Panc1 (cell line): ENCODE results near the gene POU3F2. TPM values are rescaled to one million over a fixed set of nuclear protein-coding genes. Genes with fewer than 3 reads are reported as not detected.

Source experiments
- ATAC-seq: fragments of 200-7000 bp; cut with Tn5 transposase; 2 replicates; pipeline ENCODE4 v1.9.1; 2020; ENCODE audit warnings: mild to moderate bottlenecking, moderate library complexity
- BruUV-seq: library from RNA; stranded (reverse); fragments of 400-500 nt; replicated peaks from 2 replicates; lab custom pipeline; 2021; lab: Mats Ljungman, UMichigan
- CTCF ChIA-PET: fragments of 300-600 bp; sonication (Branson Sonifier 250); formaldehyde crosslinking; loops from one replicate; lab custom pipeline; 2022; ENCODE audit warnings: antibody characterized with exemption; lab: Charles Lee
- POLR2A ChIA-PET: fragments of 300-600 bp; sonication (Branson Sonifier 250); formaldehyde crosslinking; loops from one replicate; lab custom pipeline; 2022; ENCODE audit warnings: antibody characterized with exemption; lab: Charles Lee
- DNase-seq: peaks from one replicate; pipeline ENCODE4 v3.0.0-alpha.2; 2010; ENCODE audit warnings: low read depth, low spot score
- H3K27ac ChIP-seq: 2 replicates; pipeline ENCODE4 v1.5.1; 2011; ENCODE audit warnings: mild to moderate bottlenecking, low read length, inconsistent platforms
- H3K27me3 ChIP-seq: fragments of 200-500 bp; sonication (Bioruptor generic); 2 replicates; pipeline ENCODE4 v1.6.0; 2014; ENCODE audit warnings: low read length, inconsistent platforms; ENCODE audit not compliant: control insufficient read depth, insufficient read depth
- H3K36me3 ChIP-seq: fragments of 200-500 bp; sonication (Bioruptor generic); 2 replicates; pipeline ENCODE4 v1.5.1; 2014; ENCODE audit warnings: inconsistent platforms, mild to moderate bottlenecking, low read length, moderate library complexity; ENCODE audit not compliant: control insufficient read depth, insufficient read depth
- H3K4me1 ChIP-seq: 2 replicates; pipeline ENCODE4 v1.5.1; 2011; ENCODE audit warnings: inconsistent platforms, mild to moderate bottlenecking, low read length, moderate library complexity; ENCODE audit not compliant: control insufficient read depth, insufficient read depth
- H3K4me3 ChIP-seq, 2 experiments: 2 replicates each; pipeline ENCODE4 v1.5.1; 2011 to 2012; ENCODE audit warnings: low read depth in 2 of 2, low read length in 2 of 2, mild to moderate bottlenecking in 2 of 2, inconsistent platforms in 1 of 2, moderate library complexity in 1 of 2
- H3K9me3 ChIP-seq: fragments of 200-500 bp; sonication (Bioruptor generic); 2 replicates; pipeline ENCODE4 v1.5.1; 2014; ENCODE audit warnings: low read depth, mild to moderate bottlenecking, inconsistent platforms, low read length, moderate library complexity; ENCODE audit not compliant: control insufficient read depth, insufficient read depth
- CTCF ChIP-seq: fragments of 450-650 bp; IDR thresholded peaks from 2 replicates; pipeline ENCODE4 v1.5.1; 2017; ENCODE audit warnings: mild to moderate bottlenecking
- POLR2AphosphoS5 ChIP-seq: IDR thresholded peaks from 2 replicates; pipeline ENCODE4 v1.6.1; 2012; ENCODE audit warnings: mild to moderate bottlenecking, low read depth, low read length, moderate library complexity
- REST ChIP-seq, 2 experiments: IDR thresholded peaks; 2 replicates each; pipeline ENCODE4 v1.6.1; 2011 to 2012; ENCODE audit warnings: low read depth in 2 of 2, control low read depth in 1 of 2, low read length in 1 of 2, mild to moderate bottlenecking in 1 of 2, moderate library complexity in 1 of 2; ENCODE audit not compliant: insufficient read depth in 1 of 2
- SIN3A ChIP-seq: IDR thresholded peaks from 2 replicates; pipeline ENCODE4 v1.6.1; 2012; ENCODE audit warnings: low read depth, mild to moderate bottlenecking, low read length, moderate library complexity, borderline replicate concordance; ENCODE audit not compliant: insufficient read depth
- TCF7L2 ChIP-seq: IDR thresholded peaks from 2 replicates; pipeline ENCODE4 v1.6.1; 2011; ENCODE audit warnings: mild to moderate bottlenecking, low read depth, low read length, inconsistent platforms
- in situ Hi-C: cut with HindIII; loops from 2 replicates; pipeline ENCODE4 v1.10.0; 2016; ENCODE audit warnings: low sequenced_read_pairs, low pct_unique_long_range_greater_than_20kb
- intact Hi-C: fragments of 100-400 bp; cut with micrococcal nuclease; formaldehyde crosslinking; loops from one replicate; pipeline ENCODE4 v1.10.0; 2022; ENCODE audit not compliant: unreplicated experiment
- total RNA-seq: library from RNA; stranded (reverse); gene quantifications from one replicate; pipeline ENCODE4 v1.2.1, GENCODE V29; 2021; ENCODE audit not compliant: unreplicated experiment

POU3F2 gene
- total RNA-seq, 1 experiment from 2014 or later = not detected

- H3K4me1 ChIP-seq = peaks cover 5% of the 10 kb centered on the region; the same call in 1 of the 2 replicates
- intact Hi-C loops (no loop called here), in situ Hi-C loops (no loop called here)
- H3K27me3 ChIP-seq = peaks cover 60% of the 10 kb centered on the region
- ChIA-PET POLR2A (no interaction called here), CTCF (no interaction called here)
- DNase-seq = no peak
- ATAC-seq = 0 out of 2 replicates have a peak, but pooled peaks have one; percentile 19
- no peaks in the 10 kb centered on the region for H3K9me3 ChIP-seq
- BruUV-seq = no TSS peak
- no peaks in the 10 kb centered on the region for H3K36me3 ChIP-seq
- H3K4me3 ChIP-seq = no peak overlapping the region
- TF ChIP-seq CTCF (no peak), SIN3A (no peak), POLR2AphosphoS5 (no peak), REST (IDR thresholded peaks at IDR 0.05; ENCODE audit: insufficient read depth in 1 of 2, low read depth in 2 of 2, low read length in 1 of 2) (no peak), TCF7L2 (no peak)
- no peak overlapping the region for H3K27ac ChIP-seq
Measured at GRCh38 chr6:98827295-98828159, 6.8 kb upstream of the POU3F2 start.

GRCh38 chr6:98828211-98828788 lies 6.1 kb upstream of the POU3F2 start:
- Histone ChIP-seq H3K27me3 (peaks cover 63% of the 10 kb centered on the region), H3K4me1 (peaks cover 9% of the 10 kb centered on the region; the same call in 1 of the 2 replicates), H3K27ac (no peak overlapping the region), H3K36me3 (no peaks in the 10 kb centered on the region), H3K4me3 (no peak overlapping the region), H3K9me3 (no peaks in the 10 kb centered on the region)
- CTCF ChIA-PET = no interaction called here
- no peak for ATAC-seq
- in situ Hi-C loops = no loop called here
- TF ChIP-seq TCF7L2 (no peak), CTCF (no peak), POLR2AphosphoS5 (no peak), SIN3A (no peak), REST (IDR thresholded peaks at IDR 0.05; ENCODE audit: insufficient read depth in 1 of 2, low read depth in 2 of 2, low read length in 1 of 2) (no peak)
- POLR2A ChIA-PET = no interaction called here
- no TSS peak for BruUV-seq
- intact Hi-C loops = no loop called here
- no peak for DNase-seq
